Trophoblast cell (in vitro differentiated cells and primary cell): ENCODE measurements around the gene VIT. TPM values are rescaled to one million over a fixed set of nuclear protein-coding genes. Genes with fewer than 3 reads are reported as not detected.

ENCODE experiments used
- DNase-seq, 2 donors: peaks; one replicate each; pipeline ENCODE4 v3.0.0-alpha.2; 2016
- H2AFZ ChIP-seq: 2 replicates; pipeline ENCODE4 v1.6.1; 2013; ENCODE audit warnings: low read length, moderate library complexity, mild to moderate bottlenecking; ENCODE audit not compliant: insufficient read depth, poor library complexity
- H2AK5ac ChIP-seq: 2 replicates; pipeline ENCODE4 v1.6.1; 2013; ENCODE audit warnings: mild to moderate bottlenecking, low read length
- H2BK120ac ChIP-seq: 2 replicates; pipeline ENCODE4 v1.6.1; 2013; ENCODE audit warnings: low read length, mild to moderate bottlenecking, moderate library complexity; ENCODE audit not compliant: insufficient read depth, poor library complexity
- H2BK12ac ChIP-seq: 2 replicates; pipeline ENCODE4 v1.6.1; 2013; ENCODE audit warnings: mild to moderate bottlenecking, low read length, moderate library complexity
- H2BK5ac ChIP-seq: 2 replicates; pipeline ENCODE4 v1.6.1; 2013; ENCODE audit warnings: low read length, low read depth, moderate library complexity, mild to moderate bottlenecking; ENCODE audit not compliant: poor library complexity
- H3K14ac ChIP-seq: 2 replicates; pipeline ENCODE4 v1.6.1; 2013; ENCODE audit warnings: mild to moderate bottlenecking, low read length
- H3K18ac ChIP-seq: 2 replicates; pipeline ENCODE4 v1.6.1; 2013; ENCODE audit warnings: mild to moderate bottlenecking, low read length
- H3K23ac ChIP-seq: 2 replicates; pipeline ENCODE4 v1.6.1; 2013; ENCODE audit warnings: low read length
- H3K27ac ChIP-seq: 2 replicates; pipeline ENCODE4 v1.5.1; 2013; ENCODE audit warnings: low read depth, mild to moderate bottlenecking, inconsistent platforms, low read length, moderate library complexity
- H3K27me3 ChIP-seq: 2 replicates; pipeline ENCODE4 v1.6.1; 2013; ENCODE audit warnings: inconsistent platforms, mild to moderate bottlenecking, low read length, moderate library complexity; ENCODE audit not compliant: insufficient read depth
- H3K36me3 ChIP-seq, 2 experiments: 1 replicate in 1 of 2; 2 replicates in 1 of 2; pipeline ENCODE4 v1.6.1; 2013; ENCODE audit warnings: low read length in 2 of 2, mild to moderate bottlenecking in 2 of 2, moderate library complexity in 1 of 2; ENCODE audit not compliant: insufficient read depth in 2 of 2, control insufficient read depth in 1 of 2
- H3K4ac ChIP-seq: 2 replicates; pipeline ENCODE4 v1.6.1; 2013; ENCODE audit warnings: low read depth, mild to moderate bottlenecking, low read length, moderate library complexity
- H3K4me1 ChIP-seq, 2 experiments: 1 replicate in 1 of 2; 2 replicates in 1 of 2; pipeline ENCODE4 v1.6.1; 2013; ENCODE audit warnings: low read length in 2 of 2, mild to moderate bottlenecking in 2 of 2, moderate library complexity in 1 of 2; ENCODE audit not compliant: insufficient read depth in 2 of 2, control insufficient read depth in 1 of 2
- H3K4me2 ChIP-seq: 2 replicates; pipeline ENCODE4 v1.6.1; 2013; ENCODE audit warnings: inconsistent platforms, mild to moderate bottlenecking, low read length, moderate library complexity
- H3K4me3 ChIP-seq: 2 replicates; pipeline ENCODE4 v1.5.1; 2013; ENCODE audit warnings: mild to moderate bottlenecking, low read depth, low read length, inconsistent platforms
- H3K79me1 ChIP-seq: one replicate; pipeline ENCODE4 v1.6.1; 2013; ENCODE audit warnings: low read length
- H3K79me2 ChIP-seq: 2 replicates; pipeline ENCODE4 v1.6.1; 2013; ENCODE audit warnings: low read length, mild to moderate bottlenecking; ENCODE audit not compliant: control insufficient read depth, insufficient read depth, poor library complexity
- H3K9ac ChIP-seq: 2 replicates; pipeline ENCODE4 v1.6.1; 2013; ENCODE audit warnings: mild to moderate bottlenecking, low read length
- H3K9me3 ChIP-seq: 2 replicates; pipeline ENCODE4 v1.6.1; 2013; ENCODE audit warnings: low read depth, mild to moderate bottlenecking, control low read depth, inconsistent platforms, low read length; ENCODE audit not compliant: insufficient read depth
- H4K12ac ChIP-seq: 2 replicates; pipeline ENCODE4 v1.6.1; 2013; ENCODE audit warnings: low read depth, mild to moderate bottlenecking, low read length, moderate library complexity
- H4K8ac ChIP-seq: 2 replicates; pipeline ENCODE4 v1.6.1; 2013; ENCODE audit warnings: low read depth, mild to moderate bottlenecking, low read length, moderate library complexity
- H4K91ac ChIP-seq: one replicate; pipeline ENCODE4 v1.6.1; 2013; ENCODE audit warnings: low read depth, mild to moderate bottlenecking, low read length, moderate library complexity
- WGBS: extraction: QIAGEN DNeasy Blood & Tissue Kit; methylation state at CpG from one replicate; pipeline ENCODE4 v1.1.7; 2013; ENCODE audit warnings: missing lambda C conversion rate; ENCODE audit not compliant: insufficient read length, insufficient coverage; ENCODE audit errors: extremely low coverage; 5-methylcytosine and 5-hydroxymethylcytosine counted together
- polyA plus RNA-seq: library from polyadenylated mRNA; stranded (reverse); fragments of 200-250 nt; gene quantifications from 2 replicates; pipeline ENCODE4 v1.2.3, GENCODE V29; 2013

Gene VIT, protein sequence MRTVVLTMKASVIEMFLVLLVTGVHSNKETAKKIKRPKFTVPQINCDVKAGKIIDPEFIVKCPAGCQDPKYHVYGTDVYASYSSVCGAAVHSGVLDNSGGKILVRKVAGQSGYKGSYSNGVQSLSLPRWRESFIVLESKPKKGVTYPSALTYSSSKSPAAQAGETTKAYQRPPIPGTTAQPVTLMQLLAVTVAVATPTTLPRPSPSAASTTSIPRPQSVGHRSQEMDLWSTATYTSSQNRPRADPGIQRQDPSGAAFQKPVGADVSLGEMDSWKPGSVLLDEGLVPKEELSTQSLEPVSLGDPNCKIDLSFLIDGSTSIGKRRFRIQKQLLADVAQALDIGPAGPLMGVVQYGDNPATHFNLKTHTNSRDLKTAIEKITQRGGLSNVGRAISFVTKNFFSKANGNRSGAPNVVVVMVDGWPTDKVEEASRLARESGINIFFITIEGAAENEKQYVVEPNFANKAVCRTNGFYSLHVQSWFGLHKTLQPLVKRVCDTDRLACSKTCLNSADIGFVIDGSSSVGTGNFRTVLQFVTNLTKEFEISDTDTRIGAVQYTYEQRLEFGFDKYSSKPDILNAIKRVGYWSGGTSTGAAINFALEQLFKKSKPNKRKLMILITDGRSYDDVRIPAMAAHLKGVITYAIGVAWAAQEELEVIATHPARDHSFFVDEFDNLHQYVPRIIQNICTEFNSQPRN
- 3.1 and 3.4 TPM in 2 replicates for polyA plus RNA-seq

DNA sequence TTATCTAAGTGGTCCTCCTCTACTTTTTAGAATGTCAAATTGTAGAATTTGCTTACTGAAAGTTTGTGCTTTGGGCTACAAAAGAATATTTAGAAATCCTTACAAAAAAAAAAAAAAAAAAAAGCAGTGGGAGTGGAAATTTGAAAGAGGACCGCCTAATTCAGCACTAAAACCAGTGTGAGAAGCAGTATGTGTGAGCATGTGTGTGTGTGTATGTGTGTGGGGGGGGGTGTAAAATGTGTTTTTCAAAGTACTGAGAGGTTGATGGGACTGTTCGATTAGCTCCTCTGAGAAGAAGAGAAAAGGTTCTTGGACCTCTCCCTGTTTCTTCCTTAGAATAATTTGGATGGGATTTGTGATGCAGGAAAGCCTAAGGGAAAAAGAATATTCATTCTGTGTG is at the start of gene VIT:
Gene VIT (plus strand): TSS at position 175 of the 400 bp plus-strand sequence. CDS start 19,664 bp downstream, outside the sequence.
- Histone ChIP-seq H2AK5ac (no peak within 1 kb of the TSS), H3K79me2 (no peaks in the 10 kb centered on the region), H3K4me3 (no peak within 1 kb of the TSS), H3K27ac (no peak within 1 kb of the TSS), H3K9ac (no peak within 1 kb of the TSS), H2BK120ac (no peak within 1 kb of the TSS), H3K36me3 (no peaks in the 10 kb centered on the region), H3K18ac (no peak within 1 kb of the TSS), H3K14ac (no peak within 1 kb of the TSS), H2BK5ac (no peak within 1 kb of the TSS), H3K4ac (no peak within 1 kb of the TSS), H4K12ac (no peak within 1 kb of the TSS), H2BK12ac (no peak within 1 kb of the TSS), H4K91ac (no peak within 1 kb of the TSS), H3K4me1 (peaks cover 4 to 10% of the 10 kb centered on the region in 2 experiments), H4K8ac (no peak within 1 kb of the TSS), H3K79me1 (peaks cover 12% of the 10 kb centered on the region), H3K4me2 (no peak within 1 kb of the TSS), H3K27me3 (no peaks in the 10 kb centered on the region), H3K23ac (no peak within 1 kb of the TSS), H2AFZ (no peak within 1 kb of the TSS), H3K9me3 (no peaks in the 10 kb centered on the region)
- no CpG with 5 or more reads among the region's 2 CpGs for WGBS
- no peak for DNase-seq

DNA sequence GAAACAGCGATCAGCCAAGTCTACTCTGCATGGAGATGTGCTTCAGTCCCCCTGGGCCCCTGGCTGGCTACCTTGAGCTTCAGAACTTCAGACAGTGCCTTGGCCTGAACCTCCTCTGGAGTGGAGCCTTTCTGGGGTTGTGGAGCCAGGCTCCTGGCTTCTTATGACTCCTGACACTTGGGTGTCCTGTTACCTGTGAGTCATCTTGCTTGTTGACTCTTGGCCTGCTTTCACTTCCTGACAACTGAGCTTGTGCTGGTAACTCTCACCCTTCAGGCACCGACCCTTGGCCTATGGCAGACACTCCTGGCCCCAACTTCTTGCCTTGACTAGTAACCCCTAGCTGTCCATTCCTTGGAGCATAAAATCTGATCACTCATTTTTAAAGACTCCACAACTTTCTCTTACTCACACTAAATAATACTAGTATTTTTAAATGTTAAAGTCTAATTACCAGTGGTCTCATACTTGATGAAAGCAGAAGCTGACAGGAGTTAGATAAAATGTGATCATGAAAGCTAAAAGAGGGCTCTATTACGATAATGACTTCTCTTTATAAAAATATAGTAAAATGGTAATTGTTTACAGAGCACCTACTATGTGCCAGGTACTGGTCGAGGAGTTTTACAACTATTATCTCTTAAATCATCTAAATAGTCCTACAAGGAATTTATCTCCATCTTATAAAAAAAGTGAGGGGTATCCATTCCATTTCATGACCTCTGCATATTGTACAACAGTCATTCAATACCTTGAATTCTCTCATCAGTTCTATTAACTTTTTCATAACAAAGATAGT is 46.3 kb upstream of the VIT start:
- Histone ChIP-seq H3K23ac (no peak overlapping the region), H2BK5ac (peak overlapping the region; percentile 88), H3K14ac (peak overlapping the region; percentile 81), H3K79me1 (peaks cover 12% of the 10 kb centered on the region), H3K79me2 (no peaks in the 10 kb centered on the region), H4K91ac (peak overlapping the region; percentile 78), H2BK12ac (peak overlapping the region; percentile 95), H3K9me3 (no peaks in the 10 kb centered on the region), H3K27me3 (no peaks in the 10 kb centered on the region), H4K8ac (peak overlapping the region; percentile 75), H3K36me3 (peaks cover 0 to 6% of the 10 kb centered on the region in 2 experiments), H3K4me3 (peak overlapping the region; percentile 37), H3K4me2 (peak overlapping the region; percentile 44), H2BK120ac (peak overlapping the region; percentile 91), H4K12ac (peak overlapping the region; percentile 74), H3K27ac (peak overlapping the region; percentile 89), H3K9ac (peak overlapping the region; percentile 29), H3K4me1 (peaks cover 8 to 10% of the 10 kb centered on the region in 2 experiments), H3K18ac (peak overlapping the region; percentile 82), H2AFZ (peak overlapping the region; percentile 39), H2AK5ac (peak overlapping the region; percentile 63), H3K4ac (peak overlapping the region; percentile 56)
- WGBS = no CpG with 5 or more reads among the region's 4 CpGs
- DNase-seq = peak; percentile 80 to 88

DNA sequence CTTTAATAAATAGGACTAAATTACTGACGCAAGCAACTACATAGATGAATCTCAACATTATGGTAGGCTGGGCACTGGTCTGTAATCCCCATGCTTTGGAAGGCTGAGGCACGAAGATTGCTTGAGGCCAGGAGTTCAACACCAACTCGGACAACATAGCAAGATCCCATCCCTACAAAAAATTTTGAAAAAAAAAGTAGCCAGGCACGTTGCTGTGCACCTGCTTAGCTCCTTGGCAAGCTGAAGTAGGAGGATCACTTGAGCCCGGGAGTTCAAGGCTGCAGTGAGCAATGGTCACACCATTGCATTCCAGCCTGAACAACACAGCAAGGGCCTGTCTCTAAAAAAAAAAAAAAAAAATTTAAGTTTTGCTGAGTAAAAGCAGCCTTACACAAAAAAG is 43.4 kb upstream of the VIT start:
- no peak overlapping the region for H2AK5ac ChIP-seq
- no CpG with 5 or more reads among the region's 5 CpGs for WGBS
- H3K9me3 ChIP-seq = no peaks in the 10 kb centered on the region
- DNase-seq = no peak
- no peak overlapping the region for H4K12ac ChIP-seq
- H3K36me3 ChIP-seq = peaks cover 0 to under 1% of the 10 kb centered on the region in 2 experiments
- peaks cover 16% of the 10 kb centered on the region for H3K79me1 ChIP-seq
- H4K8ac ChIP-seq = no peak overlapping the region
- no peak overlapping the region for H3K4me2 ChIP-seq
- no peak overlapping the region for H3K27ac ChIP-seq
- H3K18ac ChIP-seq = no peak overlapping the region
- H3K4ac ChIP-seq = no peak overlapping the region
- H2BK5ac ChIP-seq = no peak overlapping the region
- H3K79me2 ChIP-seq = no peaks in the 10 kb centered on the region
- peaks cover 14% of the 10 kb centered on the region in 2 experiments for H3K4me1 ChIP-seq
- no peak overlapping the region for H2BK12ac ChIP-seq
- no peak overlapping the region for H4K91ac ChIP-seq
- no peak overlapping the region for H3K4me3 ChIP-seq
- no peak overlapping the region for H3K9ac ChIP-seq
- H2BK120ac ChIP-seq = no peak overlapping the region
- no peak overlapping the region for H2AFZ ChIP-seq
- H3K23ac ChIP-seq = no peak overlapping the region
- no peaks in the 10 kb centered on the region for H3K27me3 ChIP-seq
- no peak overlapping the region for H3K14ac ChIP-seq

DNA sequence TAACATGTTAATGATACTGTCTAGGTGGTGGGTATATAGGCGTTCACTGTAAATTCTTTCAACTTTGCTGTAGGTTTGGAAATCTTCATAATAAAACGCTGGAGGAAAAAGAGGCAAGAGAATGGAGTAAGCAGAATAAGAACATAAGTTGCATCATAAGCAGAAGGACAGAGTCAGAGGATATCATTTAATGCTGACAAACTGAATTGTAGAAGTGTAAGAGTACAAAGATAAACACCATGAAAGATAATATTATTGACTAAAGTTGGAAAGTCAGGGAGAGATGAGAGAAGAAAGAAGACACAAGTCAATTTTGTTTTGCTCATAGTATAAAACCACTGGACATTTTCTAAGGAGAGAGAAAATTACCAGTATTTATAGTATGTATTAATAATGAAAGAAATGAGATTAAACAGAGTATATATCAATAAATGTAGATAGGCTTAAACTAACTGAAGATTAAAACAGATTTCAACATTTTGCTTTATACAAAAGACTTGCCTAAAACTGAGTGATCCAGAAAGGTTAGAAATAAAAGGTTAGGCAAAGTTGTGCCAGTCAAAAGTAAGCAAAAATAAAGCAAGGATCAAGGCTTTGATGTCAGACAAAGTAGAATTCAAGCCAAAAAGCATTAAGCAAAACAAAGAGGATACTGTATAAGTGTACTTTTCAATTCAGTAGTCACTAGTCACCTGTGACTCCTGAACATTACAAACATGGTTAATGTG is 42.4 kb upstream of the VIT start:
- Histone ChIP-seq H2BK5ac (no peak overlapping the region), H3K79me1 (peaks cover 12% of the 10 kb centered on the region), H3K4me1 (peaks cover 12 to 15% of the 10 kb centered on the region in 2 experiments), H3K27ac (no peak overlapping the region), H3K4me3 (no peak overlapping the region), H3K18ac (no peak overlapping the region), H4K91ac (no peak overlapping the region), H2AK5ac (no peak overlapping the region), H2BK12ac (no peak overlapping the region), H3K14ac (no peak overlapping the region), H3K23ac (no peak overlapping the region), H3K4me2 (no peak overlapping the region), H3K9me3 (no peaks in the 10 kb centered on the region), H4K12ac (no peak overlapping the region), H3K27me3 (no peaks in the 10 kb centered on the region), H3K9ac (no peak overlapping the region), H3K79me2 (no peaks in the 10 kb centered on the region), H2AFZ (no peak overlapping the region), H3K36me3 (no peaks in the 10 kb centered on the region), H3K4ac (no peak overlapping the region), H2BK120ac (no peak overlapping the region), H4K8ac (no peak overlapping the region)
- no CpG with 5 or more reads among the region's 2 CpGs for WGBS
- DNase-seq = no peak
